C4-2B (cell line): Measurements from ENCODE around the gene NTN5.
"Not testable (repeated sequence)": the region's sequence is repeated elsewhere in the genome, so short reads cannot be mapped to it uniquely, and the experiment has no call there.

Source experiments
- H3K27ac ChIP-seq: fragments of 450-650 bp; 2 replicates; pipeline ENCODE4 v1.5.1; 2017
- ZFX ChIP-seq: fragments of 450-650 bp; IDR thresholded peaks from 2 replicates; pipeline ENCODE4 v1.6.1; 2017
- TF ChIP-seq, protein P1 (sequence below): fragments of 450-650 bp; conservative IDR thresholded peaks from 2 replicates; pipeline ENCODE4 v1.5.1; 2017; ENCODE audit warnings: mild to moderate bottlenecking

The NTN5 gene, protein sequence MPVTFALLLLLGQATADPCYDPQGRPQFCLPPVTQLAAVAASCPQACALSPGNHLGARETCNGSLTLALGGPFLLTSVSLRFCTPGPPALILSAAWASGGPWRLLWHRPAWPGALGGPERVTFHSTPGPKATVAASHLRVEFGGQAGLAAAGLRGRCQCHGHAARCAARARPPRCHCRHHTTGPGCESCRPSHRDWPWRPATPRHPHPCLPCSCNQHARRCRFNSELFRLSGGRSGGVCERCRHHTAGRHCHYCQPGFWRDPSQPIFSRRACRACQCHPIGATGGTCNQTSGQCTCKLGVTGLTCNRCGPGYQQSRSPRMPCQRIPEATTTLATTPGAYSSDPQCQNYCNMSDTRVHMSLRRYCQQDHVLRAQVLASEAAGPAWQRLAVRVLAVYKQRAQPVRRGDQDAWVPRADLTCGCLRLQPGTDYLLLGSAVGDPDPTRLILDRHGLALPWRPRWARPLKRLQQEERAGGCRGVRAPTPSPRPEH

DNA sequence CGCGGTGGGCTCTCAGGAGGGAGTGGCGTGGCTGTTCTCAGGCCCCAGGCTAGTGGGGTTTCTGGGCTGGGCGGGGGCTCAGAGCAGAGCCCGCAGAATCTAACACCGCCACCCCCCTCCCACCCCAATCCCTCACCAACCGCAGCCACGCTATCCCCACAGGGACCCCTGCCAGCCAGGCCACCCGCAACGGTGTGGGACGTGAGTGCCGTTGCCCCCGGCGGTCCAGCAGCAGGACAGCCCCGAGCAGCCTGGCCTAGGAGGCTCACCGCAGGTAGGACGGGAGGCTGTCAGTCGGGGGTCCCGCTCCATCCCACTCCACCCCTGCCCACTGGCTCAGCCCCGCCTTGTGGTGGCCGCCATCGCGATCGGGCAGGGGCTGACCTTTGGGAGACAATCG, at the start of gene NTN5:
Gene NTN5, minus strand, starts transcription at position 24 of the 400 bp plus-strand sequence. CDS start 2,031 bp downstream, outside the sequence.
- H3K27ac ChIP-seq, result no peak within 1 kb of the TSS
- TF ChIP-seq, protein P1, sequence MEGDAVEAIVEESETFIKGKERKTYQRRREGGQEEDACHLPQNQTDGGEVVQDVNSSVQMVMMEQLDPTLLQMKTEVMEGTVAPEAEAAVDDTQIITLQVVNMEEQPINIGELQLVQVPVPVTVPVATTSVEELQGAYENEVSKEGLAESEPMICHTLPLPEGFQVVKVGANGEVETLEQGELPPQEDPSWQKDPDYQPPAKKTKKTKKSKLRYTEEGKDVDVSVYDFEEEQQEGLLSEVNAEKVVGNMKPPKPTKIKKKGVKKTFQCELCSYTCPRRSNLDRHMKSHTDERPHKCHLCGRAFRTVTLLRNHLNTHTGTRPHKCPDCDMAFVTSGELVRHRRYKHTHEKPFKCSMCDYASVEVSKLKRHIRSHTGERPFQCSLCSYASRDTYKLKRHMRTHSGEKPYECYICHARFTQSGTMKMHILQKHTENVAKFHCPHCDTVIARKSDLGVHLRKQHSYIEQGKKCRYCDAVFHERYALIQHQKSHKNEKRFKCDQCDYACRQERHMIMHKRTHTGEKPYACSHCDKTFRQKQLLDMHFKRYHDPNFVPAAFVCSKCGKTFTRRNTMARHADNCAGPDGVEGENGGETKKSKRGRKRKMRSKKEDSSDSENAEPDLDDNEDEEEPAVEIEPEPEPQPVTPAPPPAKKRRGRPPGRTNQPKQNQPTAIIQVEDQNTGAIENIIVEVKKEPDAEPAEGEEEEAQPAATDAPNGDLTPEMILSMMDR, result no peak
- TF ChIP-seq ZFX, result no peak

DNA sequence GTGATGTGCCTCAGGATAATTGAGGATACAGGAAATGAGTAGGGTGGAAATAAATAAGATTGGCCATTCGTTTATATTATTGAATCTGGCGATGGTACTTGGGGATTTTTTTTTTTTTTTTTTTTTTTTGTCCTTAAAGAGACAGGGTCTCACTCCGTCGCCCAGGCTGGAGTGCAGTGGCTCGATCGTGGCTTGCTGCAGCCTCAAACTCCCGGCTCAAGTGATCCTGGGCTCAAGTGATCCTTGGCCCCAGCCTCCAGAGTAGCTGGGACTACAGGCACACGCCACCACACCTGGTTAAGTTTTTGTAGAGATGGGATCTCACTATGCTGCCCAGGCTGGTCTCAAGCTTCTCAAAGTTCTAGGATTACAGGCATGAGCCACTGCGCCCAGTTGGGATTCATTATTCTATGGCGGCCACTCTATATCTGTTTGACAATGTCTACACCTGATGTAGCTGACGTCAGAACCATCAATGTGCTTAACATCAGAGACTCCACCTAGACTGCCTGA, 49.4 kb upstream of the NTN5 start:
- H3K27ac ChIP-seq, result no peak overlapping the region
- TF ChIP-seq ZFX, result no peak
- TF ChIP-seq, protein P1, result no peak

DNA sequence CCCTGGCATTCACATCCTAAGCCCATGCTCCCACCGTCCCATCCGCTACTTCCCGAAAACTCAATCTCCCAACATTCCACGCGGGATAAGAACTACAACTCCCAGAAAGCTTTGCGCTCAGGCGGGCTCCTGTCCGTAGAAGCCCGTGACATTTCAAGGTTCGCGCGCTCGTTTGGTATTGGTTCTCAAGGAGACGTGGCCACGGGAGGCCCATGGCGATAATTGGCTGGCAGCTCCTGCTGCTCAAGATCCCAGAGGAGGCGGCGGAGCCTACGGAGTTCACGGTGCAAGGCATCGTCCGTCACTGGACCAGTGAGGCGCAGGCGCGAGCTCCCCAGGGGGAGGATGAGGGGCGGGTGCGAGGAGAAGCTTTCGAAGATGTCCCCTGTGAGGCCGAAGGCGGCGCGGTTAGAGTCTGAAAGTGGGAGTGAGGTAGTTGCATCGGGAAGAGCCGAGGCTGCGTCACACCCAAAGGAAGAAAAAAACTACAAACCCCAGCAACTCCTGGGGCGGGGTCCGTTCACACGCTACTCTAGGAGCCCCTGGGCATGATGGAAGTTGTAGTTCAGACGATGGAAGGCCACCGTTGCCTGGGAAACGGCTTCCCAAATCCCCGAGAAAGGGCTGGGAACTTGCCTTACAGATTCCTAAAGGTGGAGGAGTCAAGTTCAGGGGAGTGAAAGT, 47.9 kb upstream of the NTN5 start:
- no peak for TF ChIP-seq ZFX
- TF ChIP-seq, protein P1, result no peak
- peak overlapping the region; percentile 69 for H3K27ac ChIP-seq

DNA sequence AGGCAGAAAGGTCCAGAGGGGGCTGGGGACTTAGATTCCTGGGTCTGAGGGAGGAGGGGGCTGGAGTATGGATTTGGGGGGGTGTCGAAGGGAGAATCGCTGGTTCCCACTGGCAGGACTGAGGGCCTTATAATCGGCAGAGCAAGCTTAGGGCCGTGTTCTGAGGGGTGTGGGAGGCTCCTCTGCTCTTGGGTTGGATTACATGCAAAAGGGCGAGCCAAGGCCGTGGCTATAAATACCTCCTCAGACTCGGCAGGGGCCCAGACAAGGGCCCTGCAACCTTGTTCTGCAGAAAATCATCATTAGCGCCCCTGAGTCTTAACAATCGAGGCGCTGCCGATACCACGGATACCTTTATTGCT, 47.4 kb upstream of the NTN5 start:
- no peak overlapping the region; the same call in 1 of the 2 replicates for H3K27ac ChIP-seq
- TF ChIP-seq, protein P1, result no peak
- TF ChIP-seq ZFX, result no peak

DNA sequence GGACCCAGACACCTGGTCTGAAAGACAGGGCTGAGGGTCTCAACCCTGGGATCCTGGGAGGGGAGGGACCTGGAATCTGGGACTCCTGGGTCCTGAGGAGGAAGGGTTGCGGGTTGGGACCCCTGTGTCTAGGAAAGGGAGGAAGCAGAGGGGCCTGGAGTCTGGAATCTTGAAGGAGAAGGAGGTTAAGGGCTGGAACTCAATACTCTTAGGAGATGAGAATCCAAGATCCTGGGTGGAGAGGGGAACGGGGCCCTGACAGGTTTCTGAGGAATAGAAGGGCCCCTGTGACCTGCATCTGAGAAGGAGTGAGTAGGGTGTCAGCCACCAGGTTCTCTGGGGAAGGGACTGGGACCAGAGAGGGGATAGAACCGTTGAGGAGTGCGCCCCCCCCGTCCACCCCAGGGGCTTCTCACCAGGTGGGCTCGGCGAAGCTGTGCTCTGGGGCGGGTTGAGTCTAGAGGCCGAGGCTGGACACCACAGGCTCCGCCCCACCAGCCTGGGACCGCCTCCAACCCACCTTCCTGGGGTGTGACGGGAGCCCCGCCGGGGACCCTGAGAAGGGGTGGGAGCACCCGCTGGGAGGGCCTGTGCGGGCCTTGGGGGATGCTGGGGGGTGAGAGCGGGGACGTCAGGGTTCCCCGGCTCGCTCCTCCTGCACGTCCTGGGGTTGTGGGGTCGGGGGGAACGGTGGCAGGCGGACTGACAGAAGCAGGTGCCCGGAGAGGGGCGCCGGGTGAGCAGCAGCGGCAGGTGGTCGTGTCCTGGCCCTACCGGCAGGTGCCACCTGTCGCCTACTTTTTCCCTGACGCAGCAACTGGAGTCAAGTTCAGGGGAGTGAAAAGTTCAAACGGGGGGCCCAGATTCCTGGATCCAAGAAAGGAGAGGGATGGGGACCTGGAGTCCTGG, 46.7 kb upstream of the NTN5 start, which contains the start of gene MAMSTR:
Gene MAMSTR, minus strand, starts transcription at position 463 of the 909 bp plus-strand sequence. CDS start 694 bp downstream, outside the sequence.
- peak within 1 kb of the TSS; percentile 69 for H3K27ac ChIP-seq
- TF ChIP-seq ZFX, result no peak
- TF ChIP-seq, protein P1, result no peak

DNA sequence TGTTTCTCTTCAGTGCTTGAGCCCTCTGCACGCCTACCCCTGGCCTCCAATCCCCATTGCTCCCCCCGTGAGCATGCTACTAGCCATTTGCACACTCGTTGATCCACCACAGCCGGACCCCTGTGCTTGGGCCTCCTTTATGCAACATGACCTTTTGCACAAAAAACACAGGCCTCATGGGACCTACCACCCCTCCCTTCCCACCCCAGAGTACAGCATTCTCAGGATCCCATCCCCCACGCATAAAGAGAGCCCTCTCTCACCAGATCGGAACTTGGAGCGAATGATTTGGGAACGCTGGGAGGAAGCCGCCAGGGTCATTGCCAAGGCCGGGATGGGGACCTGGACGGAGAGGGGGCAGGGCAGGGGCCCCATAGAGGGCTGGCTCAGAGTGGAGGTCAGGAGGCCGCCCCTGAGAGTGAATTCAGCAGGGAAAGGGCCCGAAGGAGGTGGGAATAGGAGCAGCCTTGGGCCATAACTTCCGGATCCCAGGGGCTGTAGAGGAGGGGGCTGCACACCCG, 46.0 kb upstream of the NTN5 start:
- TF ChIP-seq, protein P1, result no peak
- no peak for TF ChIP-seq ZFX

DNA sequence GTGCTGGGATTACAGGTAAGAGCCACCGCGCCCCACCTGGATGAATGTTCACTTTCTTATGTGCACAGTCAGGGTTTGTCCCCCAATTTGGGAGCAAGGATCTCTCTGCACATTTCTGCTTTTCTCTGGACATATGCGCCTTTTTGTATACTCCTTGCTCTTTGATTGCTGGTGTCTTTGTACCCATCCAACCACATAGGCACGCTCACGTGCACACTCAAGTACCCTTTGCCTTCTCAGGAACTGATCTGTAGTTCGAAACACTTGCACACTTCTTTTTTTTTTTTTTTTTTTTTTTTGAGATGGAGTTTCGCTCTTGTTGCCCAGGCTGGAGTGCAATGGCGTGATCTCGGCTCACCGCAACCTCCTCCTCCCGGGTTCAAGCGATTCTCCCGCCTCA, 45.3 kb upstream of the NTN5 start:
- not testable (repeated sequence) for H3K27ac ChIP-seq

More for the DNA sequence above, 46.0 kb upstream of the NTN5 start:
- no peak overlapping the region for H3K27ac ChIP-seq
